ENCODE results near the gene RHBDD2. TPM values are rescaled to one million over a fixed set of nuclear protein-coding genes. Genes with fewer than 3 reads are reported as not detected.

Gene RHBDD2
- total RNA-seq, 1 donor, result 27.5 TPM

GRCh38 chr7:75913437-75913836, 34.6 kb downstream of the RHBDD2 start:
- H3K9me3 ChIP-seq (ENCODE audit: low read depth, low read length), result no peaks in the 10 kb centered on the region
- no peak overlapping the region for H3K27ac ChIP-seq (ENCODE audit: low read depth, low read length)
- H3K4me3 ChIP-seq (ENCODE audit: insufficient read depth, low read length), result no peak overlapping the region
- peaks cover 9% of the 10 kb centered on the region for H3K4me1 ChIP-seq (ENCODE audit: insufficient read depth, low read length)
- no peak for DNase-seq (ENCODE audit: insufficient read length, low spot score, missing footprints)
- H3K79me2 ChIP-seq (ENCODE audit: insufficient read depth, low read length), result peaks cover 31% of the 10 kb centered on the region
- no peak overlapping the region for H2AFZ ChIP-seq (ENCODE audit: low read length)
- no peak for TF ChIP-seq CTCF (IDR thresholded peaks at IDR 0.05; ENCODE audit: extremely low read depth, low read depth, low read length)
- H4K20me1 ChIP-seq (ENCODE audit: insufficient read depth, low read length), result peaks cover 7% of the 10 kb centered on the region
- no peak overlapping the region for H3K4me2 ChIP-seq (ENCODE audit: insufficient read depth, low read length)
- H3K27me3 ChIP-seq (ENCODE audit: insufficient read depth, low read length), result no peaks in the 10 kb centered on the region
- no peaks in the 10 kb centered on the region for H3K36me3 ChIP-seq (ENCODE audit: insufficient read depth, low read length)

DNA sequence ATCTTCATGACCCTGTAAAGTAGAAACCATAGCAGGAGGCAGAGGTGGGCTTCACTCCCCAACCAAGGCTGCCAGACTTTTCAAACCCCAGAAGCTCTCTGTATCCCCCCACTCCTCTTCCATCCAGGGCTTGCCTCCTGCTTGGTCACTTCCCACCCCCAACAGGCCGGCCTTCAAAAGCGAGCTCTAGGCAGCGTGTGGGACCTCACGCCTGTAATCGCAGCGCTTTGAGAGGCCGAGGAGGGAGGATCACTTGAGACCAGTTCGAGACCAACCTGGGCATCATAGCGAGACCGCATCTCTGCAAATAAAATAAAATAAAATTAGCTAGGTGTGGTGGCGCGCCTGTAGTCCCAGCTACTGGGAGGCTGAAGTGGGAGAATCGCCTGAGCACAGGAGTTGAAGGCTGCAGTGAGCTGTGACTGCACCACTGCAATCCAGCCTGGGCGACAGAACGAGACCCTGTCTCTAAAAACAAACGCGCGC, 35.4 kb downstream of the RHBDD2 start:
- no peak for DNase-seq (ENCODE audit: insufficient read length, low spot score, missing footprints)
- Histone ChIP-seq H3K27ac (ENCODE audit: low read depth, low read length) (peak overlapping the region; percentile 81), H3K36me3 (ENCODE audit: insufficient read depth, low read length) (no peaks in the 10 kb centered on the region), H2AFZ (ENCODE audit: low read length) (peak overlapping the region; percentile 98), H3K4me1 (ENCODE audit: insufficient read depth, low read length) (peaks cover 9% of the 10 kb centered on the region), H3K27me3 (ENCODE audit: insufficient read depth, low read length) (no peaks in the 10 kb centered on the region), H3K4me3 (ENCODE audit: insufficient read depth, low read length) (peak overlapping the region; percentile 92), H3K9me3 (ENCODE audit: low read depth, low read length) (no peaks in the 10 kb centered on the region), H3K4me2 (ENCODE audit: insufficient read depth, low read length) (peak overlapping the region; percentile 95), H3K79me2 (ENCODE audit: insufficient read depth, low read length) (peaks cover 39% of the 10 kb centered on the region), H4K20me1 (ENCODE audit: insufficient read depth, low read length) (peaks cover 8% of the 10 kb centered on the region)
- no peak for TF ChIP-seq CTCF (IDR thresholded peaks at IDR 0.05; ENCODE audit: extremely low read depth, low read depth, low read length)

DNA sequence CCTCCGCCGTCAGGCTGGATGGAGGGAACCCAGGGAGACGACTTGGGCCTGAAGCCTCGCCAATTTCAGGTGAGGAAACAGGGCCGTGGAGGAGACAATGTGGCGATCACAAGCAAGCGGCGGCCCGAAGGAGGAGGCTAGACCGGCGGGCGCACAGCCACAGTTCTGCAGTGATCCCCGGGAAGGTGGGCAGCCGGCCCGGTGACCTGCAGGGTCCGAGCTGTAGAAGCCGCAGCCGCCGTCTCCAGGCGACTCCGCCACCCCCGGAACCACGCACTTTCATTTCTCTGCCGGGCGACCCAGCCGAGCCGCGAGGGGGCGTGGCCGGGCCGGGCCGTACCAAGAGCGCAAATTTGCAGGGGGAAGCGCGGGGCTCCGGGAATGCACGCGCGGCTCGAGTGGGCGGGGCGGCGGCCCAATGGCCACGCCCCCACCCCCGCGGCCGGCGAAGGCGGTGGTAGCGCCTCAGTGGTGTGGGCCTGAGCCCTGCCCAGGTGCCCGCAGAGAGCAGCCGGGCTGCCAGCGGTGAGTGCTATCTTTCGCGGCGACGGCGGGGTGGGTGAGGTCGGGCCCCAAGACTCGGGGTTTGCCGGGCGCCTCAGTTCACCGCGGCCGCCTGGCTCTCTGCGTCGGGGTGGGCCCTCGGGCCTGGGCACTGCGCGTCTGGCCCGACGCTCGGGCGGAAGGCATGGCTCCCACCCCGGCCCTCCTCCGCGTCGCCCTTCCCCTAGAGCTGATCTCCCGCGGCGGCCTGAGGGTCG, 36.0 kb downstream of the RHBDD2 start, which contains the start of gene POR:
TSS of gene POR (plus strand) at position 501 of the 761 bp plus-strand sequence. CDS start 38,847 bp downstream, outside the sequence.
- peak within 1 kb of the TSS; percentile 95 for H3K4me2 ChIP-seq (ENCODE audit: insufficient read depth, low read length)
- peaks cover 9% of the 10 kb centered on the region for H3K4me1 ChIP-seq (ENCODE audit: insufficient read depth, low read length)
- peak within 1 kb of the TSS; percentile 98 for H2AFZ ChIP-seq (ENCODE audit: low read length)
- peak within 1 kb of the TSS; percentile 92 for H3K4me3 ChIP-seq (ENCODE audit: insufficient read depth, low read length)
- no peak for TF ChIP-seq CTCF (IDR thresholded peaks at IDR 0.05; ENCODE audit: extremely low read depth, low read depth, low read length)
- no peaks in the 10 kb centered on the region for H3K9me3 ChIP-seq (ENCODE audit: low read depth, low read length)
- peaks cover 14% of the 10 kb centered on the region for H4K20me1 ChIP-seq (ENCODE audit: insufficient read depth, low read length)
- no peaks in the 10 kb centered on the region for H3K27me3 ChIP-seq (ENCODE audit: insufficient read depth, low read length)
- peaks cover 45% of the 10 kb centered on the region for H3K79me2 ChIP-seq (ENCODE audit: insufficient read depth, low read length)
- peak within 1 kb of the TSS; percentile 81 for H3K27ac ChIP-seq (ENCODE audit: low read depth, low read length)
- no peaks in the 10 kb centered on the region for H3K36me3 ChIP-seq (ENCODE audit: insufficient read depth, low read length)
- peak; percentile 99 for DNase-seq (ENCODE audit: insufficient read length, low spot score, missing footprints)

GRCh38 chr7:75915416-75916156, 36.8 kb downstream of the RHBDD2 start:
- H3K9me3 ChIP-seq (ENCODE audit: low read depth, low read length), result no peaks in the 10 kb centered on the region
- peaks cover 18% of the 10 kb centered on the region for H4K20me1 ChIP-seq (ENCODE audit: insufficient read depth, low read length)
- H3K4me3 ChIP-seq (ENCODE audit: insufficient read depth, low read length), result peak overlapping the region; percentile 92
- no peak for DNase-seq (ENCODE audit: insufficient read length, low spot score, missing footprints)
- H3K27me3 ChIP-seq (ENCODE audit: insufficient read depth, low read length), result no peaks in the 10 kb centered on the region
- TF ChIP-seq CTCF (IDR thresholded peaks at IDR 0.05; ENCODE audit: extremely low read depth, low read depth, low read length), result no peak
- peak overlapping the region; percentile 92 for H3K4me2 ChIP-seq (ENCODE audit: insufficient read depth, low read length)
- H3K36me3 ChIP-seq (ENCODE audit: insufficient read depth, low read length), result no peaks in the 10 kb centered on the region
- H2AFZ ChIP-seq (ENCODE audit: low read length), result peak overlapping the region; percentile 1
- peak overlapping the region; percentile 71 for H3K27ac ChIP-seq (ENCODE audit: low read depth, low read length)
- H3K4me1 ChIP-seq (ENCODE audit: insufficient read depth, low read length), result peaks cover 9% of the 10 kb centered on the region
- H3K79me2 ChIP-seq (ENCODE audit: insufficient read depth, low read length), result peaks cover 50% of the 10 kb centered on the region
